Midbrain (tissue), 1 donor: ENCODE results near the gene NKX1-2.

Experiments
- DNase-seq: peaks from one replicate; lab custom pipeline; 2025; lab: John Stamatoyannopoulos, UW

Gene NKX1-2

GRCh38 chr10:124415210-124415609, 34.6 kb downstream of the NKX1-2 start:
- DNase-seq = no peak

- peak; percentile 57 for DNase-seq
These were observed 35.8 kb downstream of the NKX1-2 start for GRCh38 chr10:124414076-124414475.

- DNase-seq = no peak
These were observed 40.1 kb downstream of the NKX1-2 start for GRCh38 chr10:124409696-124410095.

- DNase-seq = no peak
These were observed 41.5 kb downstream of the NKX1-2 start for GRCh38 chr10:124408357-124408756.

DNA sequence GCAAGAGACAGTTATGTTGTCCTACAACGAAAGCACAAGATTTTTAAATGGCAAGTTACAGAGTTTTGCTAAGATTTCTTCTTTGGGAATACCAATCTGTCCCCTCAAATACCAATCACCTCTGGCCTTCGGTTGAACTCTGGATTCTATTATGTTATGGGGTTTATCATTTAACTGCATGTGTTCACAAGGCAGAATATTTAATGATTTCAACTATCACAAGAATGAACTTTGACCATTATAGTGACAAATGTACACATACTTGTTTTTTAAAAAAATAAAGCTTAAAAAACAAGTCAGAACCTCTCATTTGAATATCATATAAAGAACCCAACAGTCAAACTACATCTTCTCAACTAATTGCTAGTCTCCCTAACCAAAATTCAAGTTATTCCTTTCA, 42.4 kb downstream of the NKX1-2 start:
- DNase-seq = no peak

- DNase-seq = peak; percentile 68
These were observed 46.3 kb downstream of the NKX1-2 start for GRCh38 chr10:124403548-124403947.

GRCh38 chr10:124402273-124402672, 47.6 kb downstream of the NKX1-2 start:
- no peak for DNase-seq

DNA sequence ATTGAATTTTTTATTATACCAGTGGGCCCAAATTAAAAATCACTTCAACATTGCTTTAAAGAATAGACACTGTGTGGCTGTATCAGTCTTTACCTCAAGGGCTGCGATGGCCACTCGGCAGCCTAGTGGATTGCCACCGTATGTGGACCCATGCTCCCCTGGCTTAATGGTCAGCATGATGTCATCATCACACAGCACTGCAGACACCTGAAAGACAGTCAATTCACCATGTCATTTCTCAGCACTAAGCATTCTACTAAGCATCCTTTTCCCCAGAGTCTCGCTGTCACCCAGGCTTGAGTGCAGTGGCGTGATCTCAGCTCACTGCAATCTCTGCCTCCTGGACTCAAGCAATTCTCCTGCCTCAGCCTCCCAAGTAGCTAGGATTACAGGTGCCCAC, 48.2 kb downstream of the NKX1-2 start:
- DNase-seq = no peak
